ENCODE data around the gene CYP3A5. TPM values are rescaled to one million over a fixed set of nuclear protein-coding genes. Genes with fewer than 3 reads are reported as not detected.
"Not testable (repeated sequence)": the region's sequence is repeated elsewhere in the genome, so short reads cannot be mapped to it uniquely, and the experiment has no call there.

Gene CYP3A5
- total and polyA plus RNA-seq, 2 experiments from 2014 or later, result 0.24 to 0.81 TPM

GRCh38 chr7:99713995-99714570, 34.3 kb upstream of the CYP3A5 start:
- no peak for TF ChIP-seq CTCF (IDR thresholded peaks at IDR 0.05; ENCODE audit: low read depth, low read length)
- no peak overlapping the region for H3K27ac ChIP-seq
- H3K36me3 ChIP-seq, result no peaks in the 10 kb centered on the region
- no peak for DNase-seq (ENCODE audit: low read depth in 1 of 2, low spot score in 1 of 2)
- H3K27me3 ChIP-seq, result no peaks in the 10 kb centered on the region
- no peaks in the 10 kb centered on the region for H3K9me3 ChIP-seq (ENCODE audit: low read depth)
- H3K4me1 ChIP-seq (ENCODE audit: low read depth), result no peaks in the 10 kb centered on the region
- no peak overlapping the region for H3K4me3 ChIP-seq

- Histone ChIP-seq H3K4me3 (no peak overlapping the region), H3K27me3 (no peaks in the 10 kb centered on the region), H3K27ac (no peak overlapping the region), H3K36me3 (no peaks in the 10 kb centered on the region), H3K4me1 (ENCODE audit: low read depth) (no peaks in the 10 kb centered on the region), H3K9me3 (ENCODE audit: low read depth) (no peaks in the 10 kb centered on the region)
- TF ChIP-seq CTCF (IDR thresholded peaks at IDR 0.05; ENCODE audit: low read depth, low read length), result no peak
- DNase-seq (ENCODE audit: low read depth in 1 of 2, low spot score in 1 of 2), result no peak
Observed at GRCh38 chr7:99709838-99710578, 30.2 kb upstream of the CYP3A5 start.

- H3K4me1 ChIP-seq (ENCODE audit: low read depth), result no peaks in the 10 kb centered on the region
- H3K9me3 ChIP-seq (ENCODE audit: low read depth), result no peaks in the 10 kb centered on the region
- H3K36me3 ChIP-seq, result no peaks in the 10 kb centered on the region
- no peaks in the 10 kb centered on the region for H3K27me3 ChIP-seq
- no peak for DNase-seq (ENCODE audit: low read depth in 1 of 2, low spot score in 1 of 2)
- H3K27ac ChIP-seq, result no peak overlapping the region
- no peak for TF ChIP-seq CTCF (IDR thresholded peaks at IDR 0.05; ENCODE audit: low read depth, low read length)
- H3K4me3 ChIP-seq, result no peak overlapping the region
Observed at GRCh38 chr7:99709260-99709659, 29.5 kb upstream of the CYP3A5 start.

GRCh38 chr7:99707096-99707495, 27.3 kb upstream of the CYP3A5 start:
- Histone ChIP-seq H3K4me3 (no peak overlapping the region), H3K27me3 (no peaks in the 10 kb centered on the region)
- no peak for TF ChIP-seq CTCF (IDR thresholded peaks at IDR 0.05; ENCODE audit: low read depth, low read length)

GRCh38 chr7:99699946-99700345, 20.1 kb upstream of the CYP3A5 start:
- no peaks in the 10 kb centered on the region for H3K36me3 ChIP-seq
- H3K27ac ChIP-seq, result no peak overlapping the region
- no peak overlapping the region for H3K4me3 ChIP-seq
- peaks cover 10% of the 10 kb centered on the region for H3K4me1 ChIP-seq (ENCODE audit: low read depth)
- DNase-seq (ENCODE audit: low read depth in 1 of 2, low spot score in 1 of 2), result no peak
- no peaks in the 10 kb centered on the region for H3K27me3 ChIP-seq
- no peak for TF ChIP-seq CTCF (IDR thresholded peaks at IDR 0.05; ENCODE audit: low read depth, low read length)
- H3K9me3 ChIP-seq (ENCODE audit: low read depth), result no peaks in the 10 kb centered on the region

More at GRCh38 chr7:99707096-99707495, 27.3 kb upstream of the CYP3A5 start:
- DNase-seq (ENCODE audit: low read depth in 1 of 2, low spot score in 1 of 2), result peak in 1 of 2 donors; percentile 13
- no peaks in the 10 kb centered on the region for H3K9me3 ChIP-seq (ENCODE audit: low read depth)
- H3K4me1 ChIP-seq (ENCODE audit: low read depth), result no peaks in the 10 kb centered on the region
- H3K27ac ChIP-seq, result no peak overlapping the region
- no peaks in the 10 kb centered on the region for H3K36me3 ChIP-seq

- not testable (repeated sequence) for H3K4me3 ChIP-seq; H3K27me3 ChIP-seq; H3K36me3 ChIP-seq; H3K27ac ChIP-seq; DNase-seq (ENCODE audit: low read depth in 1 of 2, low spot score in 1 of 2); H3K9me3 ChIP-seq (ENCODE audit: low read depth)
- peaks cover 19% of the 10 kb centered on the region for H3K4me1 ChIP-seq (ENCODE audit: low read depth)
Observed at GRCh38 chr7:99698867-99699730, 19.3 kb upstream of the CYP3A5 start.

Data from cardiac muscle cell (in vitro differentiated cells and primary cell).